ENCODE measurements around the gene SLC9A4. TPM values are rescaled to one million over a fixed set of nuclear protein-coding genes. Genes with fewer than 3 reads are reported as not detected.

SLC9A4 gene
- total RNA-seq, 1 donor from 2014 or later: not detected

Small RNA genes within 50 kb of the gene (microRNA-seq; reads per million reads assigned to microRNA genes)
- not detected for gene MIR4772 (ENCODE audit: borderline number of aligned reads)

Other genes starting within 250 kb of the SLC9A4 start
- gene IL1RL1, start 161.7 kb upstream of the SLC9A4 start, total RNA-seq: 2.5 TPM
- gene IL18R1, start 117.4 kb upstream of the SLC9A4 start, total RNA-seq: 1.3 TPM
- 0.99 TPM for gene IL18RAP, start 50.1 kb upstream of the SLC9A4 start, total RNA-seq
- 0.15 TPM for gene SLC9A2, start 146.3 kb downstream of the SLC9A4 start, total RNA-seq